Endothelial cell (in vitro differentiated cells): ENCODE results near the gene SCN1A. TPM values are rescaled to one million over a fixed set of nuclear protein-coding genes. Genes with fewer than 3 reads are reported as not detected.
A peak's percentile ranks its signal among the peaks of the same experiment; 100 is the strongest.

ENCODE experiments used
- DNase-seq: peaks from one replicate; pipeline ENCODE4 v3.0.0; 2021; ENCODE audit warnings: low spot score
- H3K27ac Mint-ChIP-seq: one replicate; pipeline ENCODE4 v1.8.0; 2021; ENCODE audit warnings: mixed read lengths, inconsistent platforms; ENCODE audit not compliant: unreplicated experiment
- H3K27me3 Mint-ChIP-seq: one replicate; pipeline ENCODE4 v1.8.0; 2021; ENCODE audit warnings: mild to moderate bottlenecking, moderate library complexity, mixed read lengths, inconsistent platforms; ENCODE audit not compliant: unreplicated experiment
- H3K36me3 Mint-ChIP-seq: one replicate; pipeline ENCODE4 v1.8.0; 2021; ENCODE audit warnings: mild to moderate bottlenecking, low read depth, mixed read lengths, inconsistent platforms; ENCODE audit not compliant: unreplicated experiment
- H3K4me1 Mint-ChIP-seq: one replicate; pipeline ENCODE4 v1.8.0; 2021; ENCODE audit warnings: mild to moderate bottlenecking, mixed read lengths, inconsistent platforms; ENCODE audit not compliant: unreplicated experiment
- H3K4me3 Mint-ChIP-seq: one replicate; pipeline ENCODE4 v1.8.0; 2021; ENCODE audit warnings: mild to moderate bottlenecking, mixed read lengths, inconsistent platforms; ENCODE audit not compliant: unreplicated experiment
- H3K9me3 Mint-ChIP-seq: one replicate; pipeline ENCODE4 v1.8.0; 2021; ENCODE audit warnings: mixed read lengths, inconsistent platforms; ENCODE audit not compliant: unreplicated experiment
- total RNA-seq: library from RNA; stranded (reverse); fragmentation: NEBNext Ultra II Directional; extraction: Animal tissue kit (Norgen Biotek cat#: 25700); gene quantifications from one replicate; pipeline ENCODE4 v1.2.1, GENCODE V29; 2021; ENCODE audit not compliant: unreplicated experiment
- TF ChIP-seq, protein P1 (sequence below): fragments of 200-600 bp; sonication (generic); IDR thresholded peaks from one replicate; pipeline ENCODE4 v1.5.0; 2021; ENCODE audit warnings: antibody characterized with exemption; ENCODE audit not compliant: unreplicated experiment

Gene SCN1A
- total RNA-seq, 1 donor from 2014 or later = 0.33 TPM

DNA sequence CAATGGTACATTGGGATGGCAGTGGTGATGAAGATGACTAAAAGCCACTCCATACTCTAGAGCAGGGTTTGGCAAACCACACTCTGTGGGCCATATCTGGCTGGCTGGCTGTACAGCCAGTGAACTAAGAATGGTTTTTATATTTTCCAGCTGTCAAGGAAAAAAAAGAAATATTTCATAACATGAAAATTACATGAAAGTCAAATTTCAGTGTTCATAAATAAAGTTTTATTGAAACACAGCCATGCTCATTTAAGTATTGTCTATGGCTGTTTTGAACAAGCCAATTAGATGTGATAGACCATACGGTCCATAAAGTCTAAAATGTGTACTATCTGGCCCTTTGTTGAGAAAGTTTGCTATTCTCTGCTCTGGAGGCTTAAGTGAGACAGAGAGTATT is 175.7 kb downstream of the SCN1A start:
- H3K4me1 Mint-ChIP-seq = peaks cover 17% of the 10 kb centered on the region
- H3K9me3 Mint-ChIP-seq = no peaks in the 10 kb centered on the region
- no peak overlapping the region for H3K4me3 Mint-ChIP-seq
- TF ChIP-seq, protein P1, sequence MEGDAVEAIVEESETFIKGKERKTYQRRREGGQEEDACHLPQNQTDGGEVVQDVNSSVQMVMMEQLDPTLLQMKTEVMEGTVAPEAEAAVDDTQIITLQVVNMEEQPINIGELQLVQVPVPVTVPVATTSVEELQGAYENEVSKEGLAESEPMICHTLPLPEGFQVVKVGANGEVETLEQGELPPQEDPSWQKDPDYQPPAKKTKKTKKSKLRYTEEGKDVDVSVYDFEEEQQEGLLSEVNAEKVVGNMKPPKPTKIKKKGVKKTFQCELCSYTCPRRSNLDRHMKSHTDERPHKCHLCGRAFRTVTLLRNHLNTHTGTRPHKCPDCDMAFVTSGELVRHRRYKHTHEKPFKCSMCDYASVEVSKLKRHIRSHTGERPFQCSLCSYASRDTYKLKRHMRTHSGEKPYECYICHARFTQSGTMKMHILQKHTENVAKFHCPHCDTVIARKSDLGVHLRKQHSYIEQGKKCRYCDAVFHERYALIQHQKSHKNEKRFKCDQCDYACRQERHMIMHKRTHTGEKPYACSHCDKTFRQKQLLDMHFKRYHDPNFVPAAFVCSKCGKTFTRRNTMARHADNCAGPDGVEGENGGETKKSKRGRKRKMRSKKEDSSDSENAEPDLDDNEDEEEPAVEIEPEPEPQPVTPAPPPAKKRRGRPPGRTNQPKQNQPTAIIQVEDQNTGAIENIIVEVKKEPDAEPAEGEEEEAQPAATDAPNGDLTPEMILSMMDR = no peak
- H3K27ac Mint-ChIP-seq = no peak overlapping the region
- H3K36me3 Mint-ChIP-seq = peaks cover 7% of the 10 kb centered on the region
- H3K27me3 Mint-ChIP-seq = no peaks in the 10 kb centered on the region
- DNase-seq = no peak

DNA sequence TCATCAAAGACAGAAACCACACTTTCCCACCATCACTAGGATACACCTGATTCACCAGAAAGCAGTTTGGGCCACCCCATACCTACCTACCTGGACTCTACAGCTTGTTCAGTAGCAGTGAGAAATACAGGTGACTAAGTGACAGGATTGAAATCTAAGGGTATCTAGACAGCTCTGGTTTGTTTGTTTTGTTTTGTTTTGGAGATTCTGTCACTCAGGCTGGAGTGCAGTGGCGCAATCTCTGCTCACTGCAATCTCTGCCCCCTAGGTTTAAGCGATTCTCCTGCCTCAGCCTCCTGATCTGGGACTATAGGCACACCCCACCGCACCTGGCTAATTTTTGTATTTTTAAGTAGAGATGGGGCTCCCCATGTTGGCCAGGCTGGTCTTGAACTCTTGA is 177.4 kb downstream of the SCN1A start:
- TF ChIP-seq, protein P1 = no peak
- H3K27ac Mint-ChIP-seq = peak overlapping the region; percentile 65
- peaks cover 16% of the 10 kb centered on the region for H3K4me1 Mint-ChIP-seq
- no peaks in the 10 kb centered on the region for H3K27me3 Mint-ChIP-seq
- no peaks in the 10 kb centered on the region for H3K9me3 Mint-ChIP-seq
- no peak for DNase-seq
- peak overlapping the region; percentile 12 for H3K4me3 Mint-ChIP-seq
- H3K36me3 Mint-ChIP-seq = peaks cover 7% of the 10 kb centered on the region

DNA sequence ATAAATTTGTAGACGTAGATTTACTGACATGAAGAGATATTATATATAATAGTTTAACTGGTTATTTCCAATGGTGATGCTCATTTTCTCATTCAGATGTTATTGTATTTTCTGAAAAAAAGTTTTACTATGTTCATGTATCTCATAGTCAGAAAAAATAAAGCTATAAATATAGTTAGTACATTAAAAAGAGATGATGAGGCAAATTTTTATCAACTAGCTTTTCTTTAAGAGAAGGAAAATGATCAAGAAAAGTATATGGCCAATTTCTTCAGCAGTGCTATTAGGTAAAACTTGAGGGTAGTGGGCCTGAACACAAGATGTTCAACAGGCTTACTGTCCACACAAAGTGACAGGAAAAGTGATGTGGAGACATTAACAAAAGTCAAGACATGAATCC is 186.0 kb downstream of the SCN1A start:
- Mint-ChIP-seq H3K4me3 (no peak overlapping the region), H3K4me1 (peaks cover 44% of the 10 kb centered on the region), H3K36me3 (peaks cover 47% of the 10 kb centered on the region), H3K27ac (no peak overlapping the region), H3K9me3 (no peaks in the 10 kb centered on the region), H3K27me3 (peaks cover 2% of the 10 kb centered on the region)
- TF ChIP-seq, protein P1 = no peak
- DNase-seq = no peak

DNA sequence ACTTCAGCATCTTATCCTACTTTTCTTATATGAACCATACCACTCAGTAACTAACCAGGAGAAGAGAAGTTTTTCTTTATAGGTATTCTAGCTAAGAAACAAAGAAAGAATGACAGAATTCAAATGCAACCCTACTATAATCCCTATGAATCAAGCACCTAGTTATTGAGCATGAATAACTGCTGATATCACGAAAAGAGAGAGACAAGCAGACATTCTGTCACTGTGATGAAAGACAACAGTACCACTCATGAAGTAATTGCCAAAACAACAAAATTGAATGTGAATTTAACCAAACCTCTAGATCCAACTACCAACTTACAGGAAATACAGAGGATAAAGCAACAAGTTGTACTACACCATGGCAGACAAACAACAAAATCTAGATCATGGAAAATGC is 189.6 kb downstream of the SCN1A start:
- peak overlapping the region; percentile 69 for H3K27ac Mint-ChIP-seq
- peaks cover 2% of the 10 kb centered on the region for H3K27me3 Mint-ChIP-seq
- DNase-seq = no peak
- TF ChIP-seq, protein P1 = no peak
- H3K4me3 Mint-ChIP-seq = peak overlapping the region; percentile 68
- H3K36me3 Mint-ChIP-seq = peaks cover 42% of the 10 kb centered on the region
- H3K4me1 Mint-ChIP-seq = peaks cover 32% of the 10 kb centered on the region
- no peaks in the 10 kb centered on the region for H3K9me3 Mint-ChIP-seq

Other genes starting within 250 kb of the SCN1A start
- 101 TPM for gene TTC21B, start 174.2 kb downstream of the SCN1A start, total RNA-seq
- 47.3 TPM for gene SCN9A, start 247.9 kb upstream of the SCN1A start, total RNA-seq